Breast epithelium (tissue), 3 donors: ENCODE measurements around the gene SLC4A2.

Experiments used
- POLR2A ChIP-seq: fragments of 450-650 bp; IDR thresholded peaks from one replicate; pipeline ENCODE4 v1.6.1; 2016; ENCODE audit warnings: antibody characterized with exemption, mild to moderate bottlenecking, moderate library complexity
- TF ChIP-seq, protein P1 (sequence below), 3 donors: fragments of 450-650 bp; IDR thresholded peaks; one replicate each; pipeline ENCODE4 v1.5.1; 2016 to 2017; ENCODE audit warnings: antibody characterized with exemption in 3 of 3, mild to moderate bottlenecking in 3 of 3, moderate library complexity in 3 of 3

DNA sequence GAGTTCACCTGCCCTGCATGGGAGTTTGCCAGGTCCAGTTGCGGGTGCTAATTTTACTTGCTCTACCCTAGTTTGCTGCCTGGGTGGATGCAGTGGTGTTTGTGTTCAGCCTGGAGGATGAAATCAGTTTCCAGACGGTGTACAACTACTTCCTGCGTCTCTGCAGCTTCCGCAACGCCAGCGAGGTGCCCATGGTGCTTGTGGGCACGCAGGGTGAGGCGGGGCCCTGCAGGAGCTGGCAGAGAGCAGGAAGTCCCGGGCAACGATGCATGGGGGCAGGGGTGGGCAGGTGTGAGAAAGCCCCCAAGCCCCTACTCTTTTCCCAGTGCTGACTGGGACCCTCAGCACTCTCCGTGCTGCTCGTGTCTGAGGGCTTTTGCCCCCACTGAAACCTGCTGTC lies 58.2 kb downstream of the SLC4A2 start:
- no peak for TF ChIP-seq POLR2A
- TF ChIP-seq, protein P1, sequence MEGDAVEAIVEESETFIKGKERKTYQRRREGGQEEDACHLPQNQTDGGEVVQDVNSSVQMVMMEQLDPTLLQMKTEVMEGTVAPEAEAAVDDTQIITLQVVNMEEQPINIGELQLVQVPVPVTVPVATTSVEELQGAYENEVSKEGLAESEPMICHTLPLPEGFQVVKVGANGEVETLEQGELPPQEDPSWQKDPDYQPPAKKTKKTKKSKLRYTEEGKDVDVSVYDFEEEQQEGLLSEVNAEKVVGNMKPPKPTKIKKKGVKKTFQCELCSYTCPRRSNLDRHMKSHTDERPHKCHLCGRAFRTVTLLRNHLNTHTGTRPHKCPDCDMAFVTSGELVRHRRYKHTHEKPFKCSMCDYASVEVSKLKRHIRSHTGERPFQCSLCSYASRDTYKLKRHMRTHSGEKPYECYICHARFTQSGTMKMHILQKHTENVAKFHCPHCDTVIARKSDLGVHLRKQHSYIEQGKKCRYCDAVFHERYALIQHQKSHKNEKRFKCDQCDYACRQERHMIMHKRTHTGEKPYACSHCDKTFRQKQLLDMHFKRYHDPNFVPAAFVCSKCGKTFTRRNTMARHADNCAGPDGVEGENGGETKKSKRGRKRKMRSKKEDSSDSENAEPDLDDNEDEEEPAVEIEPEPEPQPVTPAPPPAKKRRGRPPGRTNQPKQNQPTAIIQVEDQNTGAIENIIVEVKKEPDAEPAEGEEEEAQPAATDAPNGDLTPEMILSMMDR (IDR thresholded peaks at IDR 0.05): no peak
